ENCODE results near the gene INPPL1. TPM values are rescaled to one million over a fixed set of nuclear protein-coding genes. Genes with fewer than 3 reads are reported as not detected.

Gene INPPL1
- total RNA-seq, 1 experiment from 2014 or later: 214 TPM

GRCh38 chr11:72249961-72250360, 25.4 kb downstream of the INPPL1 start:
- H2BK15ac ChIP-seq (ENCODE audit: low read depth, low read length): no peak overlapping the region
- H3T11ph ChIP-seq (ENCODE audit: low read length): no peak overlapping the region
- no peak overlapping the region for H3K23ac ChIP-seq (ENCODE audit: insufficient read length, low read depth, low read length)
- H3K27ac ChIP-seq (ENCODE audit: insufficient read length, low read depth, low read length): no peak overlapping the region
- no peak overlapping the region for H4K5ac ChIP-seq (ENCODE audit: insufficient read length, low read depth, low read length)
- no peak overlapping the region for H3K56ac ChIP-seq (ENCODE audit: insufficient read length, low read depth, low read length)
- no peak overlapping the region for H3K18ac ChIP-seq (ENCODE audit: insufficient read length, low read depth, low read length)
- H3K27me3 ChIP-seq (ENCODE audit: insufficient read depth, low read length): peaks cover 31% of the 10 kb centered on the region
- no peak overlapping the region for H3K4ac ChIP-seq (ENCODE audit: low read depth, low read length)
- no peak overlapping the region for H2AK5ac ChIP-seq (ENCODE audit: insufficient read length, low read length)
- no peak overlapping the region for H4K91ac ChIP-seq (ENCODE audit: insufficient read length, low read depth, low read length)
- H3K27me3 Mint-ChIP-seq (ENCODE audit: low read depth): peaks cover 40% of the 10 kb centered on the region
- no peak overlapping the region for H3K9ac ChIP-seq (ENCODE audit: extremely low read depth, insufficient read length, low read length)
- peaks cover 4% of the 10 kb centered on the region in 2 experiments for H3K4me1 Mint-ChIP-seq
- H4K8ac ChIP-seq (replicated peaks; ENCODE audit: insufficient read length, low read depth, low read length): no peak overlapping the region
- TF ChIP-seq CTCF (conservative IDR thresholded peaks at IDR 0.05): no peak
- no peak overlapping the region for H2BK5ac ChIP-seq (ENCODE audit: insufficient read length, low read length)
- no peak overlapping the region for H3K14ac ChIP-seq (ENCODE audit: insufficient read depth, low read length)
- no peak overlapping the region; a peak in 1 of 7 replicates for H3K27ac Mint-ChIP-seq
- no peaks in the 10 kb centered on the region for H3K79me2 ChIP-seq (ENCODE audit: insufficient read depth, low read length)
- H3K79me1 ChIP-seq (ENCODE audit: insufficient read depth, low read depth, low read length, poor library complexity, severe bottlenecking): no peaks in the 10 kb centered on the region
- H3K4me3 Mint-ChIP-seq: no peak overlapping the region
- H3K4me2 ChIP-seq (ENCODE audit: insufficient read depth, insufficient read length, low read length): no peak overlapping the region
- peaks cover 6% of the 10 kb centered on the region; the same call in 1 of the 2 replicates for H3K4me1 ChIP-seq (ENCODE audit: insufficient read depth, low read length)
- no CpG with 5 or more reads among the region's 5 CpGs for WGBS (ENCODE audit: extremely low coverage, insufficient read length, low lambda C conversion rate)
- H3K9me3 Mint-ChIP-seq: peaks cover 4 to 14% of the 10 kb centered on the region in 2 experiments; a peak in 4 of 5 replicates
- H3K23me2 ChIP-seq (ENCODE audit: insufficient read length, low read depth, low read length, poor library complexity, severe bottlenecking): peaks cover 5% of the 10 kb centered on the region
- no peaks in the 10 kb centered on the region for H3K9me3 ChIP-seq (ENCODE audit: control insufficient read depth, low read depth, low read length)
- no peaks in the 10 kb centered on the region for H4K20me1 ChIP-seq (ENCODE audit: control insufficient read depth, insufficient read depth, insufficient read length)
- H2AFZ ChIP-seq (ENCODE audit: low read length): no peak overlapping the region
- no peak overlapping the region for H2BK12ac ChIP-seq (ENCODE audit: insufficient read length, low read depth, low read length)
- H2BK120ac ChIP-seq (ENCODE audit: low read depth, low read length, poor library complexity, severe bottlenecking): no peak overlapping the region
- H3K36me3 Mint-ChIP-seq (ENCODE audit: insufficient read depth in 1 of 3, low read depth in 3 of 3): peaks cover 0 to 9% (median 0%) of the 10 kb centered on the region in 3 experiments; a peak in 2 of 7 replicates
- DNase-seq: no peak
- no peak overlapping the region for H2BK20ac ChIP-seq (ENCODE audit: low read depth, low read length, poor library complexity, severe bottlenecking)
